ENCODE data around the gene CD59. TPM values are rescaled to one million over a fixed set of nuclear protein-coding genes. Genes with fewer than 3 reads are reported as not detected.

Gene CD59
- polyA plus RNA-seq, 3 donors = 3.7 to 34.9 (median 21.1) TPM

GRCh38 chr11:33668951-33669596 is 67.1 kb downstream of the CD59 start:
- Histone ChIP-seq H3K27me3 (ENCODE audit: control insufficient read depth in 2 of 2, insufficient read depth in 2 of 2, low read length in 2 of 2) (no peaks in the 10 kb centered on the region), H3K36me3 (replicated peaks in 1 of 2; ENCODE audit: control insufficient read depth in 1 of 2, insufficient read depth in 2 of 2, low read length in 2 of 2) (no peaks in the 10 kb centered on the region), H3K4me2 (replicated peaks; ENCODE audit: extremely low read depth, low read length, poor library complexity, severe bottlenecking) (no peak overlapping the region), H3K9me3 (replicated peaks in 1 of 2; ENCODE audit: control insufficient read depth in 1 of 2, insufficient read depth in 1 of 2, low read length in 2 of 2) (no peaks in the 10 kb centered on the region), H4K20me1 (ENCODE audit: insufficient read depth, low read length) (no peaks in the 10 kb centered on the region), H3K4me1 (ENCODE audit: control insufficient read depth in 1 of 2, insufficient read depth in 2 of 2, low read length in 2 of 2) (no peaks in the 10 kb centered on the region), H3K9ac (ENCODE audit: insufficient read depth, low read length, poor library complexity, severe bottlenecking) (no peak overlapping the region), H3K27ac (ENCODE audit: low read depth in 1 of 2, low read length in 2 of 2) (no peak overlapping the region), H3K79me2 (ENCODE audit: insufficient read depth, low read length) (no peaks in the 10 kb centered on the region), H3K4me3 (replicated peaks in 1 of 3; ENCODE audit: low read depth in 2 of 3, low read length in 3 of 3) (no peak overlapping the region), H2AFZ (ENCODE audit: insufficient read depth, low read depth, low read length, poor library complexity, severe bottlenecking) (no peak overlapping the region)
- intact Hi-C loops (cut with micrococcal nuclease) = no loop called here
- no peak overlapping the region for H3K4me3 Mint-ChIP-seq
- no peak for DNase-seq
- TF ChIP-seq, protein P1, sequence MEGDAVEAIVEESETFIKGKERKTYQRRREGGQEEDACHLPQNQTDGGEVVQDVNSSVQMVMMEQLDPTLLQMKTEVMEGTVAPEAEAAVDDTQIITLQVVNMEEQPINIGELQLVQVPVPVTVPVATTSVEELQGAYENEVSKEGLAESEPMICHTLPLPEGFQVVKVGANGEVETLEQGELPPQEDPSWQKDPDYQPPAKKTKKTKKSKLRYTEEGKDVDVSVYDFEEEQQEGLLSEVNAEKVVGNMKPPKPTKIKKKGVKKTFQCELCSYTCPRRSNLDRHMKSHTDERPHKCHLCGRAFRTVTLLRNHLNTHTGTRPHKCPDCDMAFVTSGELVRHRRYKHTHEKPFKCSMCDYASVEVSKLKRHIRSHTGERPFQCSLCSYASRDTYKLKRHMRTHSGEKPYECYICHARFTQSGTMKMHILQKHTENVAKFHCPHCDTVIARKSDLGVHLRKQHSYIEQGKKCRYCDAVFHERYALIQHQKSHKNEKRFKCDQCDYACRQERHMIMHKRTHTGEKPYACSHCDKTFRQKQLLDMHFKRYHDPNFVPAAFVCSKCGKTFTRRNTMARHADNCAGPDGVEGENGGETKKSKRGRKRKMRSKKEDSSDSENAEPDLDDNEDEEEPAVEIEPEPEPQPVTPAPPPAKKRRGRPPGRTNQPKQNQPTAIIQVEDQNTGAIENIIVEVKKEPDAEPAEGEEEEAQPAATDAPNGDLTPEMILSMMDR (IDR thresholded peaks at IDR 0.05) = no peak
- no CpG with 5 or more reads among the region's 6 CpGs for WGBS (ENCODE audit: insufficient coverage)
- no peaks in the 10 kb centered on the region for H3K4me1 Mint-ChIP-seq
- H3K27me3 Mint-ChIP-seq (ENCODE audit: low read depth in 3 of 3) = peaks cover 1 to 9% (median 6%) of the 10 kb centered on the region in 3 donors
- no peak overlapping the region for H3K27ac Mint-ChIP-seq
- H3K9me3 Mint-ChIP-seq = peaks cover 0 to 3% (median 0%) of the 10 kb centered on the region in 7 donors
- H3K36me3 Mint-ChIP-seq = no peaks in the 10 kb centered on the region

DNA sequence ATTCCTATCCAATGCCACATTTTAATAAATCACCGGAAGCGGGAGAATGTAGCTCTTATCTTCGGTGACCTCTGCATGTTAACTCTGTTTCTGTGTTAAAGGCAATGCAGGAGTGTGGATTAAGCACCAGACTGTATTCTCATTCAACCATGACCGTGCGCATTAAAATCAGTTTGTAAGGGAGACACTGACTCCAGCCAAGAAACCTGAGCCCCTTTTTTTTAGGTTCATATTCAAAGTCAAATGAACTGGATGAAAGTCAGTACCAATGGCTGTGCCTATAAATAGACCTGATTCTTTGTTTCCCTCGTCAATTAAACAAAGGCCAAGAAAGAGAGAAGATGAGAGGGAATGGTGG is 67.8 kb downstream of the CD59 start:
- Mint-ChIP-seq H3K27me3 (ENCODE audit: low read depth in 3 of 3) (peaks cover 1 to 9% (median 6%) of the 10 kb centered on the region in 3 donors), H3K4me1 (no peaks in the 10 kb centered on the region), H3K4me3 (no peak overlapping the region), H3K36me3 (no peaks in the 10 kb centered on the region), H3K27ac (no peak overlapping the region), H3K9me3 (peaks cover 0 to 3% (median 0%) of the 10 kb centered on the region in 7 donors)
- Histone ChIP-seq H3K4me3 (replicated peaks in 1 of 3; ENCODE audit: low read depth in 2 of 3, low read length in 3 of 3) (no peak overlapping the region), H4K20me1 (ENCODE audit: insufficient read depth, low read length) (no peaks in the 10 kb centered on the region), H3K36me3 (replicated peaks in 1 of 2; ENCODE audit: control insufficient read depth in 1 of 2, insufficient read depth in 2 of 2, low read length in 2 of 2) (no peaks in the 10 kb centered on the region), H3K4me2 (replicated peaks; ENCODE audit: extremely low read depth, low read length, poor library complexity, severe bottlenecking) (no peak overlapping the region), H3K9me3 (replicated peaks in 1 of 2; ENCODE audit: control insufficient read depth in 1 of 2, insufficient read depth in 1 of 2, low read length in 2 of 2) (no peaks in the 10 kb centered on the region), H3K79me2 (ENCODE audit: insufficient read depth, low read length) (no peaks in the 10 kb centered on the region), H3K27me3 (ENCODE audit: control insufficient read depth in 2 of 2, insufficient read depth in 2 of 2, low read length in 2 of 2) (no peaks in the 10 kb centered on the region), H3K9ac (ENCODE audit: insufficient read depth, low read length, poor library complexity, severe bottlenecking) (no peak overlapping the region), H3K27ac (ENCODE audit: low read depth in 1 of 2, low read length in 2 of 2) (no peak overlapping the region), H3K4me1 (ENCODE audit: control insufficient read depth in 1 of 2, insufficient read depth in 2 of 2, low read length in 2 of 2) (no peaks in the 10 kb centered on the region), H2AFZ (ENCODE audit: insufficient read depth, low read depth, low read length, poor library complexity, severe bottlenecking) (no peak overlapping the region)
- no peak for DNase-seq
- 100% methylated on average over 2 of the region's 6 CpGs for WGBS (ENCODE audit: insufficient coverage)
- TF ChIP-seq, protein P1 (IDR thresholded peaks at IDR 0.05) = no peak
- intact Hi-C loops (cut with micrococcal nuclease) = no loop called here

Data from CD14-positive monocyte (primary cell).